Vagina (tissue), 2 donors: ENCODE data around the gene IMP3.

ENCODE experiments used
- POLR2A ChIP-seq, 2 donors: fragments of 450-650 bp; IDR thresholded peaks; one replicate each; pipeline ENCODE4 v1.6.1; 2017; ENCODE audit warnings: antibody characterized with exemption in 2 of 2, mild to moderate bottlenecking in 2 of 2, moderate library complexity in 2 of 2
- TF ChIP-seq, protein P1 (sequence below), 3 experiments: fragments of 450-650 bp in 2 of 3; fragments of 200-600 bp in 1 of 3; sonication (generic) in 1 of 3; IDR thresholded peaks; one replicate each; pipeline ENCODE4 v1.5.1; 2017 to 2019; ENCODE audit warnings: antibody characterized with exemption in 3 of 3, mild to moderate bottlenecking in 2 of 3, moderate library complexity in 2 of 3

DNA sequence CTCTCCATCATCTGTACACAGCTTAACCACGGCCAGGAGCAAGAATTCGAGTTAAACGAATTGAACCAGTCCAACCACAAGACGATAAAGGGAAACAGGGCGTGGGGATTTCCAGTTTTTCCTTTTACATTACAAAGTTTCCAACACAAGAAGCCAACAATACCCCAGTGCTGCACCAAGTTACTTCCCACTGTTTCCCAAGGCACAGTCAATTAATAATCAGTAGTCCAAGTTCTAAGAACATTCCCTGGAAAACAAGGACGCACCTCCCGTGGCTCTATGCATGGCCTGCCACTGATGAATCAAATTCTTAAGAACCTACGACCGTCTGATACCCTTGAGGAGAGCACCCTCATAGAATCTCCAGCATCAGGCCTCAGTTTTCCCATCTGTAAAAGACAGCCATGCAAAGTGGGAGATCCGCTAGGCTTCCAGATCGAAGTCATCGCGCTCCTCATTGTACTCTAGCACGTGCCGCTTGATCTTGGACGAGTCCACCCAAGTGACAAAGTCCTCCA is 774 bp downstream of the IMP3 start:
- TF ChIP-seq, protein P1, sequence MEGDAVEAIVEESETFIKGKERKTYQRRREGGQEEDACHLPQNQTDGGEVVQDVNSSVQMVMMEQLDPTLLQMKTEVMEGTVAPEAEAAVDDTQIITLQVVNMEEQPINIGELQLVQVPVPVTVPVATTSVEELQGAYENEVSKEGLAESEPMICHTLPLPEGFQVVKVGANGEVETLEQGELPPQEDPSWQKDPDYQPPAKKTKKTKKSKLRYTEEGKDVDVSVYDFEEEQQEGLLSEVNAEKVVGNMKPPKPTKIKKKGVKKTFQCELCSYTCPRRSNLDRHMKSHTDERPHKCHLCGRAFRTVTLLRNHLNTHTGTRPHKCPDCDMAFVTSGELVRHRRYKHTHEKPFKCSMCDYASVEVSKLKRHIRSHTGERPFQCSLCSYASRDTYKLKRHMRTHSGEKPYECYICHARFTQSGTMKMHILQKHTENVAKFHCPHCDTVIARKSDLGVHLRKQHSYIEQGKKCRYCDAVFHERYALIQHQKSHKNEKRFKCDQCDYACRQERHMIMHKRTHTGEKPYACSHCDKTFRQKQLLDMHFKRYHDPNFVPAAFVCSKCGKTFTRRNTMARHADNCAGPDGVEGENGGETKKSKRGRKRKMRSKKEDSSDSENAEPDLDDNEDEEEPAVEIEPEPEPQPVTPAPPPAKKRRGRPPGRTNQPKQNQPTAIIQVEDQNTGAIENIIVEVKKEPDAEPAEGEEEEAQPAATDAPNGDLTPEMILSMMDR (IDR thresholded peaks at IDR 0.05) = no peak
- no peak for TF ChIP-seq POLR2A (IDR thresholded peaks at IDR 0.05)
